ENCODE measurements around the gene ACOX1. TPM values are rescaled to one million over a fixed set of nuclear protein-coding genes. Genes with fewer than 3 reads are reported as not detected.

ACOX1 gene
- total RNA-seq, 2 experiments from 2014 or later = 30.3 to 32.2 TPM

GRCh38 chr17:75925103-75925502 is 53.9 kb downstream of the ACOX1 start:
- Mint-ChIP-seq H3K9me3 (ENCODE audit: insufficient read depth) (no peaks in the 10 kb centered on the region), H3K4me3 (no peak overlapping the region), H3K4me1 (ENCODE audit: low read depth) (no peaks in the 10 kb centered on the region), H3K27me3 (ENCODE audit: low read depth) (no peaks in the 10 kb centered on the region), H3K36me3 (ENCODE audit: low read depth) (no peaks in the 10 kb centered on the region), H3K27ac (no peak overlapping the region)
- ChIA-PET CTCF (interaction anchor here (0.8 to 2.0 kb wide), 3 partner anchors 20 to 139 kb away, joined by 3 to 7 read pairs (median 3); no protein-coding TSS in a partner anchor), POLR2A (interaction anchor here (1.2 kb wide), 1 partner anchor 29 kb away, joined by 4 read pairs; the partner anchor contains the start of gene TRIM65)
- no peak for ATAC-seq
- no peak for DNase-seq

- Mint-ChIP-seq H3K27ac (peak overlapping the region; percentile 39), H3K9me3 (ENCODE audit: insufficient read depth) (no peaks in the 10 kb centered on the region), H3K27me3 (ENCODE audit: low read depth) (no peaks in the 10 kb centered on the region), H3K4me3 (no peak overlapping the region), H3K4me1 (ENCODE audit: low read depth) (no peaks in the 10 kb centered on the region), H3K36me3 (ENCODE audit: low read depth) (no peaks in the 10 kb centered on the region)
- ChIA-PET CTCF (interaction anchor here (0.7 kb wide), 2 partner anchors 485 to 1386 kb away, joined by 3 read pairs; no protein-coding TSS in a partner anchor), POLR2A (no interaction called here)
- ATAC-seq (no peak), DNase-seq (no peak)
These were observed 55.7 kb downstream of the ACOX1 start for GRCh38 chr17:75922963-75923874.

GRCh38 chr17:75922173-75922961 is 56.6 kb downstream of the ACOX1 start:
- no peak for ATAC-seq
- POLR2A ChIA-PET = no interaction called here
- no peaks in the 10 kb centered on the region for H3K9me3 Mint-ChIP-seq (ENCODE audit: insufficient read depth)
- H3K27ac Mint-ChIP-seq = no peak overlapping the region
- CTCF ChIA-PET = no interaction called here
- H3K27me3 Mint-ChIP-seq (ENCODE audit: low read depth) = no peaks in the 10 kb centered on the region
- H3K4me3 Mint-ChIP-seq = no peak overlapping the region
- peaks cover under 1% of the 10 kb centered on the region for H3K4me1 Mint-ChIP-seq (ENCODE audit: low read depth)
- H3K36me3 Mint-ChIP-seq (ENCODE audit: low read depth) = no peaks in the 10 kb centered on the region
- no peak for DNase-seq

GRCh38 chr17:75921596-75921995 is 57.4 kb downstream of the ACOX1 start:
- ATAC-seq = no peak
- H3K27ac Mint-ChIP-seq = no peak overlapping the region
- H3K36me3 Mint-ChIP-seq (ENCODE audit: low read depth) = no peaks in the 10 kb centered on the region
- CTCF ChIA-PET = interaction anchor here (1.0 kb wide), 1 partner anchor 79 kb away, joined by 3 read pairs; the partner anchor contains the start of gene CDK3
- POLR2A ChIA-PET = no interaction called here
- no peak for DNase-seq
- no peaks in the 10 kb centered on the region for H3K9me3 Mint-ChIP-seq (ENCODE audit: insufficient read depth)
- peaks cover 5% of the 10 kb centered on the region for H3K4me1 Mint-ChIP-seq (ENCODE audit: low read depth)
- no peaks in the 10 kb centered on the region for H3K27me3 Mint-ChIP-seq (ENCODE audit: low read depth)
- no peak overlapping the region for H3K4me3 Mint-ChIP-seq

GRCh38 chr17:75920045-75920560 is 58.9 kb downstream of the ACOX1 start:
- Mint-ChIP-seq H3K4me3 (no peak overlapping the region), H3K4me1 (ENCODE audit: low read depth) (peaks cover 8% of the 10 kb centered on the region), H3K36me3 (ENCODE audit: low read depth) (no peaks in the 10 kb centered on the region), H3K9me3 (ENCODE audit: insufficient read depth) (no peaks in the 10 kb centered on the region), H3K27me3 (ENCODE audit: low read depth) (no peaks in the 10 kb centered on the region), H3K27ac (no peak overlapping the region)
- ChIA-PET CTCF (interaction anchor here (1.2 kb wide), 1 partner anchor 15 kb away, joined by 4 read pairs; the partner anchor contains the start of gene MRPL38), POLR2A (no interaction called here)
- DNase-seq = no peak
- ATAC-seq = no peak

- Mint-ChIP-seq H3K36me3 (ENCODE audit: low read depth) (no peaks in the 10 kb centered on the region), H3K4me1 (ENCODE audit: low read depth) (peaks cover 8% of the 10 kb centered on the region), H3K27ac (no peak overlapping the region), H3K9me3 (ENCODE audit: insufficient read depth) (no peaks in the 10 kb centered on the region), H3K27me3 (ENCODE audit: low read depth) (no peaks in the 10 kb centered on the region), H3K4me3 (no peak overlapping the region)
- ATAC-seq (no peak), DNase-seq (no peak)
- POLR2A ChIA-PET = no interaction called here
- CTCF ChIA-PET = no interaction called here
These were observed 59.4 kb downstream of the ACOX1 start for GRCh38 chr17:75919611-75920010.

GRCh38 chr17:75917917-75918445 is 61.0 kb downstream of the ACOX1 start:
- no peaks in the 10 kb centered on the region for H3K9me3 Mint-ChIP-seq (ENCODE audit: insufficient read depth)
- H3K27ac Mint-ChIP-seq = no peak overlapping the region
- H3K4me1 Mint-ChIP-seq (ENCODE audit: low read depth) = peaks cover 8% of the 10 kb centered on the region
- DNase-seq (no peak), ATAC-seq (no peak)
- H3K36me3 Mint-ChIP-seq (ENCODE audit: low read depth) = no peaks in the 10 kb centered on the region
- CTCF ChIA-PET = interaction anchor here (1.1 kb wide), 1 partner anchor 102 kb away, joined by 3 read pairs; no protein-coding TSS in a partner anchor
- POLR2A ChIA-PET = interaction anchor here (0.6 kb wide), 1 partner anchor 669 kb away, joined by 3 read pairs; no protein-coding TSS in a partner anchor
- no peaks in the 10 kb centered on the region for H3K27me3 Mint-ChIP-seq (ENCODE audit: low read depth)
- H3K4me3 Mint-ChIP-seq = no peak overlapping the region

- POLR2A ChIA-PET = interaction anchor here (0.6 kb wide), 1 partner anchor 668 kb away, joined by 3 read pairs; no protein-coding TSS in a partner anchor
- H3K27me3 Mint-ChIP-seq (ENCODE audit: low read depth) = no peaks in the 10 kb centered on the region
- peaks cover 1% of the 10 kb centered on the region for H3K36me3 Mint-ChIP-seq (ENCODE audit: low read depth)
- H3K9me3 Mint-ChIP-seq (ENCODE audit: insufficient read depth) = no peaks in the 10 kb centered on the region
- DNase-seq (no peak), ATAC-seq (no peak)
- H3K4me3 Mint-ChIP-seq = no peak overlapping the region
- H3K4me1 Mint-ChIP-seq (ENCODE audit: low read depth) = peaks cover 8% of the 10 kb centered on the region
- H3K27ac Mint-ChIP-seq = peak overlapping the region; percentile 4
- CTCF ChIA-PET = interaction anchor here (1.1 to 1.5 kb wide), 4 partner anchors 10 to 102 kb away, joined by 3 to 6 read pairs (median 3); no protein-coding TSS in a partner anchor
These were observed 61.6 kb downstream of the ACOX1 start for GRCh38 chr17:75917141-75917916.

- peaks cover 8% of the 10 kb centered on the region for H3K4me1 Mint-ChIP-seq (ENCODE audit: low read depth)
- CTCF ChIA-PET = interaction anchor here (1.2 kb wide), 1 partner anchor 10 kb away, joined by 8 read pairs; no protein-coding TSS in a partner anchor
- no peak for ATAC-seq
These were observed 63.7 kb downstream of the ACOX1 start for GRCh38 chr17:75915268-75915667.

GRCh38 chr17:75914643-75915267 is 64.2 kb downstream of the ACOX1 start:
- ChIA-PET POLR2A (no interaction called here), CTCF (interaction anchor here (1.2 kb wide), 1 partner anchor 9 kb away, joined by 8 read pairs; no protein-coding TSS in a partner anchor)
- ATAC-seq (no peak), DNase-seq (no peak)
- Mint-ChIP-seq H3K27ac (no peak overlapping the region), H3K36me3 (ENCODE audit: low read depth) (peaks cover 1% of the 10 kb centered on the region), H3K9me3 (ENCODE audit: insufficient read depth) (no peaks in the 10 kb centered on the region), H3K27me3 (ENCODE audit: low read depth) (no peaks in the 10 kb centered on the region), H3K4me1 (ENCODE audit: low read depth) (peaks cover 13% of the 10 kb centered on the region), H3K4me3 (no peak overlapping the region)

More at GRCh38 chr17:75915268-75915667, 63.7 kb downstream of the ACOX1 start:
- Mint-ChIP-seq H3K27ac (no peak overlapping the region), H3K36me3 (ENCODE audit: low read depth) (peaks cover 1% of the 10 kb centered on the region), H3K27me3 (ENCODE audit: low read depth) (no peaks in the 10 kb centered on the region), H3K9me3 (ENCODE audit: insufficient read depth) (no peaks in the 10 kb centered on the region), H3K4me3 (no peak overlapping the region)
- no peak for DNase-seq
- POLR2A ChIA-PET = no interaction called here
